K562 (cell line): ENCODE data around the gene B4GALNT2. TPM values are rescaled to one million over a fixed set of nuclear protein-coding genes. Genes with fewer than 3 reads are reported as not detected.

Experiments used
- CBFA2T2 ChIP-seq: fragments of 450-650 bp; conservative IDR thresholded peaks from 2 replicates; pipeline ENCODE4 v1.6.1; 2017; ENCODE audit warnings: mild to moderate bottlenecking
- EHMT2 ChIP-seq: fragments of 450-650 bp; IDR thresholded peaks from 2 replicates; pipeline ENCODE4 v1.6.1; 2018; ENCODE audit warnings: antibody characterized with exemption
- FOSL1 ChIP-seq: fragments of 200-800 bp; sonication (Bioruptor generic); conservative IDR thresholded peaks from 2 replicates; pipeline ENCODE4 v1.6.1; 2016; ENCODE audit warnings: missing genetic modification characterization, missing compliant biosample characterization
- FOXA1 ChIP-seq: fragments of 450-650 bp; IDR thresholded peaks from 2 replicates; pipeline ENCODE4 v1.6.1; 2016; ENCODE audit warnings: mild to moderate bottlenecking, borderline replicate concordance
- JUND ChIP-seq, 2 experiments: IDR thresholded peaks; 2 replicates in 1 of 2; 3 replicates in 1 of 2; pipeline ENCODE4 v1.6.1; 2011; ENCODE audit warnings: borderline replicate concordance in 2 of 2, low read depth in 2 of 2, low read length in 2 of 2, improper control_type of control experiment in 1 of 2, missing biosample characterization in 1 of 2, missing genetic modification characterization in 1 of 2, missing genetic modification reagents in 1 of 2
- KLF1 ChIP-seq: fragments of 450-650 bp; IDR thresholded peaks from 2 replicates; pipeline ENCODE4 v1.6.1; 2016; ENCODE audit warnings: missing genetic modification characterization, missing compliant biosample characterization
- L3MBTL2 ChIP-seq: fragments of 450-650 bp; IDR thresholded peaks from 2 replicates; pipeline ENCODE4 v1.6.1; 2016; ENCODE audit warnings: mild to moderate bottlenecking, moderate library complexity
- TCF7 ChIP-seq: sonication (generic); IDR thresholded peaks from 2 replicates; pipeline ENCODE4 v1.6.1; 2016; ENCODE audit warnings: antibody characterized with exemption, borderline replicate concordance
- TRIM24 ChIP-seq, 2 experiments: fragments of 450-650 bp; IDR thresholded peaks; 2 replicates each; pipeline ENCODE4 v1.6.1; 2016
- YY1 ChIP-seq, 3 experiments: IDR thresholded peaks; 2 replicates each; pipeline ENCODE4 v1.6.1; 2011; ENCODE audit warnings: low read length in 2 of 3, mild to moderate bottlenecking in 2 of 3, moderate library complexity in 2 of 3, borderline replicate concordance in 1 of 3, control low read depth in 1 of 3, low read depth in 1 of 3; ENCODE audit not compliant: insufficient read depth in 3 of 3, insufficient replicate concordance in 2 of 3, control insufficient read depth in 1 of 3, insufficient read length in 1 of 3; ENCODE audit errors: extremely low read depth in 1 of 3
- ZFP30 ChIP-seq: fragments of 250-450 bp; sonication (Bioruptor Pico); IDR thresholded peaks from 2 replicates; pipeline ENCODE4 v1.8.0; 2022; ENCODE audit warnings: moderate library complexity, mild to moderate bottlenecking, inconsistent platforms, borderline replicate concordance
- ZNF12 ChIP-seq: sonication (generic); formaldehyde crosslinking; IDR thresholded peaks from 2 replicates; pipeline ENCODE4 v1.4.0; 2020; ENCODE audit warnings: mild to moderate bottlenecking, missing genetic modification reagents
- ZNF41 ChIP-seq: fragments of 250-450 bp; sonication (Bioruptor Pico); conservative IDR thresholded peaks from 2 replicates; pipeline ENCODE4 v1.4.0; 2020; ENCODE audit warnings: mild to moderate bottlenecking
- ZNF561 ChIP-seq: fragments of 450-650 bp; formaldehyde crosslinking; conservative IDR thresholded peaks from 2 replicates; pipeline ENCODE4 v1.4.0; 2020; ENCODE audit warnings: mild to moderate bottlenecking, moderate library complexity
- polyA plus RNA-seq, 8 experiments: library from polyadenylated mRNA; depleted of rRNA in 4 of 8; stranded (reverse) in 5 of 8; unstranded in 3 of 8; fragments of >200 nt; fragmentation: Nextera tagmentation in 2 of 8; fragmentation: Illumina TruSeq in 1 of 8; extraction: Ambion mirVana in 2 of 8; extraction: Trizol in 1 of 8; gene quantifications; 2 replicates each; pipeline versions ENCODE4 v1.2.1 to v1.2.3, GENCODE V29; 2011 to 2014; ENCODE audit warnings: inconsistent platforms in 1 of 8, missing spikeins in 1 of 8
- total RNA-seq, 7 experiments: library from RNA; depleted of rRNA in 6 of 7; stranded (reverse); fragments of >200 nt in 6 of 7; fragmentation: Illumina TruSeq in 2 of 7; extraction: Trizol in 2 of 7; gene quantifications; 2 replicates each; pipeline versions ENCODE4 v1.2.1 to v1.2.3, GENCODE V29; 2011 to 2021; ENCODE audit warnings: low replicate concordance in 1 of 7
- TF ChIP-seq, protein P1 (sequence below): fragments of 200-800 bp; sonication (Bioruptor generic); IDR thresholded peaks from 2 replicates; pipeline ENCODE4 v1.6.1; 2017; ENCODE audit warnings: missing genetic modification characterization, missing compliant biosample characterization
- TF ChIP-seq, protein P2 (sequence below), 2 experiments: fragments of 450-650 bp in 1 of 2; sonication (generic) in 1 of 2; formaldehyde crosslinking in 1 of 2; IDR thresholded peaks in 1 of 2; conservative IDR thresholded peaks in 1 of 2; 2 replicates each; pipeline versions ENCODE4 v1.6.1 to v1.8.1; 2016 to 2023; ENCODE audit warnings: mild to moderate bottlenecking in 2 of 2, moderate library complexity in 2 of 2, inconsistent platforms in 1 of 2, missing genetic modification reagents in 1 of 2

Gene B4GALNT2
- total and polyA plus RNA-seq, 9 of the 15 experiments (the other 6 are each of a cell fraction or from before 2014, with no cell fraction given): not detected

DNA sequence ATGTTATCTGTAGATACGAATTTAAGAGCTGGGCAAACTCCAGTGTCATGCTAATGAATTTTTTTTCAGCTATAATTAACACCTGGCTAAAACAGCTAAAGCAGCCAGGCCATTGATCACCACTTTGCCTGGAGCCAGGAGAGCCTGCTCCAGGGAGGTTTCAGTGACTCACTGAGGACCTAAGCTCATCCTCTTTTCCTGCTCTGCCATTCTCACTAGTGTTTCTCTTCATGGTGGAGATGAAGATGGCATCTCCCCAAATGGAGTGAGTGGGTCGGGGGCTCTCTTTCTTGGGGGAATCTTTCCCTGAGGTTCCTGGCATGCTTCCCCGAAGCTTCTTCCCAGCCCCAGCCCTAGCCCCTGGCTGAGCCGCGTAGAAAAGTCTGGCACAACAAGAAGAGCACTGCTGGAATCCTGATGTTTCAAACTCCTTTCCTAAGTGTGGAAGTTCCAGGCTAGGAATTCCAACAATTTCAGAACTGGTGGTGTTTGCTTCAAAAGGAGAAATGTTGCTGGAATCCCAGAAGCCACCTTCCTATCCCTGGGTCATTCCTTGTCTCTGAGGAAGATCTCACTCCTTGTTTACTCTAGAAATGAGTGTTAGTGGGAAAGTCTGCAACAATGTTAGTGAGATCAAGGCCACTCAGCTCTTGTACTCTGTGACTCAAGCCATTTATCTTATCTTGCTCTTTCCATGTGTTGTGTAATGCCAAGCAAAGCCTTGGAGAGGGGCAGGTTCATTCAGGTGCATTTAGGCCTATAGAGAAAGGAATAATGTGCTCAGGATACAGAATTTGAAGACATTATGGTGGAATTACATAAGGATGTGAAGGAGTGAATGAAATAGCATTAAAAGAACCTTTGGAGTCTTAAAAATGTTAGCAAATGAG is 26.0 kb upstream of the B4GALNT2 start (continued):
- TF ChIP-seq JUND (IDR thresholded peaks at IDR 0.05; ENCODE audit: borderline replicate concordance, low read depth, low read length) (peak; percentile 87), JUND (tag; IDR thresholded peaks at IDR 0.05; ENCODE audit: borderline replicate concordance, low read depth, low read length) (peak; percentile 83; the same call in 2 of the 3 replicates), FOXA1 (peak; percentile 53; the same call in 1 of the 2 replicates), ZNF12 (CRISPR knock-in tag) (no peak), KLF1 (tag) (no peak), ZNF41 (CRISPR knock-in tag) (no peak), L3MBTL2 (0 out of 2 replicates have a peak, but pooled peaks have one; percentile 45), TCF7 (no peak), YY1 (IDR thresholded peaks at IDR 0.05; ENCODE audit: borderline replicate concordance in 1 of 3, control insufficient read depth in 1 of 3, extremely low read depth in 1 of 3, insufficient read depth in 3 of 3, insufficient read length in 1 of 3, insufficient replicate concordance in 2 of 3, low read depth in 1 of 3, low read length in 2 of 3) (no peak), FOSL1 (tag) (peak; percentile 97), CBFA2T2 (peak; percentile 58), ZNF561 (CRISPR knock-in tag) (no peak), EHMT2 (0 out of 2 replicates have a peak, but pooled peaks have one; percentile 39), ZFP30 (no peak), TRIM24 (IDR thresholded peaks at IDR 0.05) (peak; percentile 70 to 84)
- TF ChIP-seq, protein P1, sequence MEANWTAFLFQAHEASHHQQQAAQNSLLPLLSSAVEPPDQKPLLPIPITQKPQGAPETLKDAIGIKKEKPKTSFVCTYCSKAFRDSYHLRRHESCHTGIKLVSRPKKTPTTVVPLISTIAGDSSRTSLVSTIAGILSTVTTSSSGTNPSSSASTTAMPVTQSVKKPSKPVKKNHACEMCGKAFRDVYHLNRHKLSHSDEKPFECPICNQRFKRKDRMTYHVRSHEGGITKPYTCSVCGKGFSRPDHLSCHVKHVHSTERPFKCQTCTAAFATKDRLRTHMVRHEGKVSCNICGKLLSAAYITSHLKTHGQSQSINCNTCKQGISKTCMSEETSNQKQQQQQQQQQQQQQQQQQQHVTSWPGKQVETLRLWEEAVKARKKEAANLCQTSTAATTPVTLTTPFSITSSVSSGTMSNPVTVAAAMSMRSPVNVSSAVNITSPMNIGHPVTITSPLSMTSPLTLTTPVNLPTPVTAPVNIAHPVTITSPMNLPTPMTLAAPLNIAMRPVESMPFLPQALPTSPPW (CRISPR knock-in tag): no peak
- TF ChIP-seq, protein P2, sequence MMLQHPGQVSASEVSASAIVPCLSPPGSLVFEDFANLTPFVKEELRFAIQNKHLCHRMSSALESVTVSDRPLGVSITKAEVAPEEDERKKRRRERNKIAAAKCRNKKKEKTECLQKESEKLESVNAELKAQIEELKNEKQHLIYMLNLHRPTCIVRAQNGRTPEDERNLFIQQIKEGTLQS (IDR thresholded peaks at IDR 0.05): peak; percentile 60; the same call in 1 of the 2 replicates
- TF ChIP-seq, protein P2 (CRISPR knock-in tag; conservative IDR thresholded peaks at IDR 0.05): no peak
